ENCODE measurements around the gene CAMK4.

DNA sequence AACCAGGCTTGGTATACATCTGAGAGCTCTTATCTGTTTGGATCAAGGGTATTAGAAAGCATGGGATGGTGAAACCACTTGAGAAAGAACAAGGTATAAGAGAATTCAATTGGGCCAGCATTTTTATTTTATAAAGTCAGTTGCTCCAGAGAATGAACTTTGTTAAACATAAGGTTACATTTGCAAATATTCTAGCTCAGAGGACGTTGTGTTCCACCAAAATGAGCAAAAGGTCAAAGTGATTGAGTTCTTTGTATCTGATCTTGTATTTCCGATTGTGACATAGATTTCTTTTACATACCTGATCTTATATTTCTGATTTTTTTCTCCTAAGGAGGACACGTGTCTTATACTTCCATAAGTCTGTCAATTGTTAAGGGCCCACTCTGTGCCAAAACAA lies 296.7 kb downstream of the CAMK4 start:
- TF ChIP-seq TARDBP (IDR thresholded peaks at IDR 0.05) (no peak), ZNF384 (IDR thresholded peaks at IDR 0.05) (no peak), SP1 (IDR thresholded peaks at IDR 0.05) (no peak), L3MBTL2 (conservative IDR thresholded peaks at IDR 0.05) (no peak)
- TF ChIP-seq, protein P1, sequence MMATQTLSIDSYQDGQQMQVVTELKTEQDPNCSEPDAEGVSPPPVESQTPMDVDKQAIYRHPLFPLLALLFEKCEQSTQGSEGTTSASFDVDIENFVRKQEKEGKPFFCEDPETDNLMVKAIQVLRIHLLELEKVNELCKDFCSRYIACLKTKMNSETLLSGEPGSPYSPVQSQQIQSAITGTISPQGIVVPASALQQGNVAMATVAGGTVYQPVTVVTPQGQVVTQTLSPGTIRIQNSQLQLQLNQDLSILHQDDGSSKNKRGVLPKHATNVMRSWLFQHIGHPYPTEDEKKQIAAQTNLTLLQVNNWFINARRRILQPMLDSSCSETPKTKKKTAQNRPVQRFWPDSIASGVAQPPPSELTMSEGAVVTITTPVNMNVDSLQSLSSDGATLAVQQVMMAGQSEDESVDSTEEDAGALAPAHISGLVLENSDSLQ (IDR thresholded peaks at IDR 0.05) = no peak

All from HEK293T (cell line).